ENCODE data around the gene RRAD. TPM values are rescaled to one million over a fixed set of nuclear protein-coding genes. Genes with fewer than 3 reads are reported as not detected.
"Not testable (repeated sequence)": the region's sequence is repeated elsewhere in the genome, so short reads cannot be mapped to it uniquely, and the experiment has no call there.

The RRAD gene
- total RNA-seq, 2 donors from 2014 or later: 173 to 266 TPM

DNA sequence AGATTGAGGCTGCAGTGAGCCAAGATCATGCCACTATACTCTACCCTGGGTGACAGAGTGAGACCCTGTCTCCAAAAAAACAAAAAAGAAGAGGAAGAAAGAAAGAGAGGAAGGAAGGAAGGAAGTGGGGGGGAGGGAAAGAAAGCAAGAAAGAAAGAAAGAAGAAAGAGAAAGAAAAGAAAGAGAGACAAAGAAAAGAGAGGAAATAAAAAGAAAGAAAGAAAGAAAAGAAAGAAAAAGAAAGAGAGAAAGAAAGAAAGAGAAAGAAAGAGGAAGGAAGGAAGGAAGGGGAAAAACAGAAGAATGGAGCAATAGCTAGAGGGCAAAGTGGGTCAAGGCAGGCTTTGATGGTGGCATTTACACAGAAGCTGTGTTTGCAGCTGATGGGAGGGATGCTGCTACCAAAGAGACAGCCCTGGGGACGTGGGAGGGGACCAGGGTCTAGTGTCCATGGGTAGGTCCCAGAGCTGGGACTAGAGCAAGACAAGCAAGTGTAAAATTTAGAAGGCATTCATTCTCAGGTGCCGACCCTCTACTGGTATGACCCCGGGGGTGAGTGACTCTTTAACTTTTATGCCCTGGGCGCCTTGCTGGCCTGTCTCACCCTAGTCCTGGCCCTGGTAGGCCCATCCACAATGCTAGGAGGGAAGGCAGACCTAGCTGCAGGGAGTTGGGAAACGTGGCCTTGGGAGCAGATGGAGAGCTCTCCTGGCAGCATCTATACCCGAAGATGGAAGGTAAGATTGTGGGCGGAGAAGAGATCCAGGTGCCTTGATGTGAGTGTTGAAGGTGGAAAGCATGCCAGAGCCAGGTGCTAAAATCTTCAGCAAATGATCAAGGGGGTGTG, 33.7 kb upstream of the RRAD start:
- DNase-seq (ENCODE audit: low spot score): no peak

DNA sequence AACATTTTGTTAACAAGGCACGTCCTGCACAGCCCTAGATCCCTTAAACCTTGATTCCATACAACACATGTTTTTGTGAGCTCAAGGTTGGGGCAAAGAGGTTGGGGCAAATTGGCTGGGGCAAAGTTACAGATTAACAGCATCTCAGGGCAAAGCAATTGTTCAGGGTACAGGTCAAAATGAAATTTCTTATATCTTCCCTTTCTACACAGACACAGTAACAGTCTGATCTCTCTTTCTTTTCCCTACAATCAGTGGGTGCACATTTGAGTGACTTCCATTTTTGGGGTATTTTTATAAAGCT, 30.8 kb upstream of the RRAD start:
- not testable (repeated sequence) for H3K27me3 ChIP-seq; H3K9me3 ChIP-seq; H3K36me3 ChIP-seq; H3K27ac ChIP-seq; DNase-seq (ENCODE audit: low spot score); H3K4me1 ChIP-seq; H3K4me3 ChIP-seq

More for the DNA sequence above, 33.7 kb upstream of the RRAD start:
- TF ChIP-seq, protein P1, sequence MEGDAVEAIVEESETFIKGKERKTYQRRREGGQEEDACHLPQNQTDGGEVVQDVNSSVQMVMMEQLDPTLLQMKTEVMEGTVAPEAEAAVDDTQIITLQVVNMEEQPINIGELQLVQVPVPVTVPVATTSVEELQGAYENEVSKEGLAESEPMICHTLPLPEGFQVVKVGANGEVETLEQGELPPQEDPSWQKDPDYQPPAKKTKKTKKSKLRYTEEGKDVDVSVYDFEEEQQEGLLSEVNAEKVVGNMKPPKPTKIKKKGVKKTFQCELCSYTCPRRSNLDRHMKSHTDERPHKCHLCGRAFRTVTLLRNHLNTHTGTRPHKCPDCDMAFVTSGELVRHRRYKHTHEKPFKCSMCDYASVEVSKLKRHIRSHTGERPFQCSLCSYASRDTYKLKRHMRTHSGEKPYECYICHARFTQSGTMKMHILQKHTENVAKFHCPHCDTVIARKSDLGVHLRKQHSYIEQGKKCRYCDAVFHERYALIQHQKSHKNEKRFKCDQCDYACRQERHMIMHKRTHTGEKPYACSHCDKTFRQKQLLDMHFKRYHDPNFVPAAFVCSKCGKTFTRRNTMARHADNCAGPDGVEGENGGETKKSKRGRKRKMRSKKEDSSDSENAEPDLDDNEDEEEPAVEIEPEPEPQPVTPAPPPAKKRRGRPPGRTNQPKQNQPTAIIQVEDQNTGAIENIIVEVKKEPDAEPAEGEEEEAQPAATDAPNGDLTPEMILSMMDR (IDR thresholded peaks at IDR 0.05): no peak
- Histone ChIP-seq H3K27ac (no peak overlapping the region), H3K36me3 (no peaks in the 10 kb centered on the region), H3K9me3 (no peaks in the 10 kb centered on the region), H3K27me3 (no peaks in the 10 kb centered on the region), H3K4me3 (no peak overlapping the region), H3K4me1 (no peaks in the 10 kb centered on the region)

DNA sequence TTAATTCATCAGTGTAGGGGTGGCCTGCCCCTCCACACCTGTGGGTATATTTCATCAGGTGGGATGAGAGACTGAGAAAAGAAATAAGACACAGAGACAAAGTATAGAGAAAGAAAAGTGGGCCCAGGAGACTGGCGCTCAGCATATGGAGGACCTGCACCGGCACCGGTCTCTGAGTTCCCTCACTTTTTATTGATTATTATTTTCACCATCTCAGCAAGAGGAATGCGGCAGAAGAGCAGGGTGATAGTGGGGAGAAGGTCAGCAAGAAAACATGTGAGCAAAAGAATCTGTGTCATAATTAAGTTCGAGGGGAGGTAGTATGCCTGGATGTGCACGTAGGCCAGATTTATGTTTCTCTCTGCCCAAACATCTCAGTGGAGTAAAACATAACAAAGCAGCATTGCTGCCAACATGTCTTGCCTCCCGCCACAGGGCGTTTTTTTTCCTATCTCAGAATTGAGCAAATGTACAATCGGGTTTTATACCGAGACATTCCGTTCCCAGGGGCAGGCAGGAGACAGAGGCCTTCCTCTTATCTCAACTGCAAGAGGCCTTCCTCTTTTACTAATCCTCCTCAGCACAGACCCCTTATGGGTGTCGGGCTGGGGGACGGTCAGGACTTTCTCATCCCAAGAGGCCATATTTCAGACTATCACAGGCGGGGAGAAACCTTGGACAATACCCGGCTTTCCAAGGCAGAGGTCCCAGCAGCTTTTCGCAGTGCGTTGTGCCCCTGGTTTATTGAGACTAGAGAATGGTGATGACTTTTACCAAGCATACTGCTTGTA, 30.2 kb upstream of the RRAD start:
- not testable (repeated sequence) for DNase-seq (ENCODE audit: low spot score); H3K4me1 ChIP-seq; H3K9me3 ChIP-seq; H3K36me3 ChIP-seq; H3K27ac ChIP-seq; H3K27me3 ChIP-seq; H3K4me3 ChIP-seq

DNA sequence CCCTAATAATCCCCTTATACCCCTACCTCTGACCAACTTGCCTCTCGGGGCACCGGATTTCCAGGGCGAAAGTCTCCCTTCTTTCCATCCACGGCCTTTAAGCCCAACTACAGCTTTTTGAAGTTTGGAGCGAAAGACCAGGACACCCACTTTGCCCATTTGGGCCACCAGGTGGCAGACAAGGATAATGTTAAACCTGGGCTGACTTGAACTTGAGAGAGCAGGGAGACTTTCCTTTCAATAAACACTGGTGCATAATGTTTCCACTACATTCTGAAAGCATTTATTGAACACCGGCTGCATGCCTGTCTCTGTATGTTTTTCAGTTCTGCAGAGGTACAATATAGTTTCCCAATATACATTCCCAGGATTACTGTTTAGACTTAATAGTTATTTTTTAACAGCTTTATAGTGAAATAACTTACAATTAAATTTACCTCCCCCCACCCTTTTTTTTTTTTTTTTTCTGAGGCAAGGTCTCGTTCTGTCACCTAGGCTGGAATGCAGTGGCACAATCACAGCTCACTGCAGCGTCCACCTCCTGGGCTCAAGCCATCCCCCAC, 28.8 kb upstream of the RRAD start:
- H3K27me3 ChIP-seq: no peaks in the 10 kb centered on the region
- peaks cover 0 to under 1% of the 10 kb centered on the region in 2 donors for H3K4me1 ChIP-seq
- no peaks in the 10 kb centered on the region for H3K9me3 ChIP-seq
- no peak overlapping the region for H3K27ac ChIP-seq
- TF ChIP-seq, protein P1 (IDR thresholded peaks at IDR 0.05): peak; percentile 30 to 82
- no peak overlapping the region for H3K4me3 ChIP-seq
- peak; percentile 77 for DNase-seq (ENCODE audit: low spot score)
- no peaks in the 10 kb centered on the region for H3K36me3 ChIP-seq

DNA sequence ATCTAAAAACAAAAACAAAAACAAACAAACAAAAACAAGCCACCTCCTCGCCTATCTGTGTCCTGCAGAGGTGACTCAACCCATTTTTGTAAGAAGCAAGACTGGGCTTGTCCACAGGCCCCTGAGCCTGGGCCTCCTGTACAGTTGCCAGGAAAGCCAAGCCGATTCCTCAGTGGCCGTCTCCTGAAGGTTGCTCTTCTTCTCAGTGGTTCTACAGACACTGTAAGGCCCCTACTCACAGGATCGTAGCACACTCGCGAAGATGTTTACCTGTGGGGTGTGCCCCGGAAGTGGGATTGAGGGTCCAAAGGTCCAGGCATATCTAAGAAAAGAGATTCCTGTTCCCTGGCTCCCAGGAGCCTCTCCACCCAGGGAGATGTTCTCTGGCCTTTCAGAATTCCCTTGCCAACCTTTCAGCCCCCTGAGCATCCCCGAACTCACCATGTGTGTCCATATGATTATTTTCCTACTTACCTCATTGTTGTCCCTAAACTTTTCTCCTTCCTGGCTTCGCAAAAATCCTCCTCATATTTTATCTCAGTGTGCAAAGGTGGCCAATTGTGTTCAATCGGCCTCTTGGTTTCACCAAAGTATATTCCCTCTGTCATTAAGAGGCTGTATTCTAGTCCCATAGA, 28.2 kb upstream of the RRAD start:
- Histone ChIP-seq H3K27ac (no peak overlapping the region), H3K9me3 (no peaks in the 10 kb centered on the region), H3K4me3 (no peak overlapping the region)

DNA sequence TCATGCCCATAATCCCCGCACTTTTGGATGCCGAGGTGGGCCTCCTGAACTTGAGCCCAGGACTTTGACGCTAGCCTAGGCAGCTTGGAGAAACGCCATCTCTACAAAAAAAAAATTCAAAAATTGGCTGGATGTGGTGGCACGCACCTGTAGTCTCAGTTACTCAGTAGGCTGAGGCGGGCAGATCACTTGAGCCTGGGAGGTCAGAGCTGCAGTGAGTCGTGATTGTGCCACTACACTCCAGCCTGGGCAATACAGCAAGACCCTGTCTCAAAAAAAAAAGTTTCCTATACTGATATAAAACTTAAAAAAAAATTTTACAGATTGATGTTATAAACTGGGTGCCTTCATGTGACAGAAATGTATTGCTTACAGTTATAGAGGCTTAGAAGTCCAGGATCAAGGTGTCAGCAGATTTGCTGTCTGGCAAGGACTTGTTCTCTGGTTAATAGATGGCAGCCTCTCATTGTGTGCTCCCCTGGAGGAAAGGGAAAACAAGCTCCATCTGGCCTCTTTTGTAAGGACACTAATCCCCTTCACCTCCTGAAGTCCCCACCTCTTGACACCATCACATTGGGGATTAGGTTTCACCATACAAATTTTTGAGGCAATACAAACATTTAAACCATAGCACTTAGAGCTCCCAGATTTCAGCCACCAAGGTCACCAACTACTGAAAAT, 27.2 kb upstream of the RRAD start:
- no peak for DNase-seq (ENCODE audit: low spot score)
- TF ChIP-seq, protein P1 (IDR thresholded peaks at IDR 0.05): no peak
- H3K36me3 ChIP-seq: no peaks in the 10 kb centered on the region
- H3K27me3 ChIP-seq: no peaks in the 10 kb centered on the region
- H3K9me3 ChIP-seq: no peaks in the 10 kb centered on the region
- no peak overlapping the region for H3K4me3 ChIP-seq
- H3K4me1 ChIP-seq: peaks cover 0 to 13% of the 10 kb centered on the region in 2 donors
- no peak overlapping the region for H3K27ac ChIP-seq

More for the DNA sequence above, 28.2 kb upstream of the RRAD start:
- no peak for DNase-seq (ENCODE audit: low spot score)
- H3K4me1 ChIP-seq: peaks cover 0 to 7% of the 10 kb centered on the region in 2 donors
- TF ChIP-seq, protein P1 (IDR thresholded peaks at IDR 0.05): no peak
- H3K36me3 ChIP-seq: no peaks in the 10 kb centered on the region
- H3K27me3 ChIP-seq: no peaks in the 10 kb centered on the region
